MM.1S (cell line): ENCODE measurements around the gene UBAC2.

Experiments
- DNase-seq: peaks from one replicate; pipeline ENCODE4 v3.0.0-alpha.2; 2015
- H2AFZ ChIP-seq: fragments of 300-600 bp; sonication (generic); 2 replicates; pipeline ENCODE4 v1.6.0; 2016; ENCODE audit warnings: antibody characterized with exemption, low read length
- H3F3A ChIP-seq: fragments of 300-600 bp; sonication (generic); 2 replicates; pipeline ENCODE4 v1.6.1; 2016; ENCODE audit warnings: mild to moderate bottlenecking, antibody characterized with exemption, low read length, moderate library complexity, mixed read lengths; ENCODE audit not compliant: insufficient read depth
- H3K27ac ChIP-seq: fragments of 300-600 bp; sonication (generic); 2 replicates; pipeline ENCODE4 v1.5.1; 2016; ENCODE audit warnings: mild to moderate bottlenecking, low read length
- H3K27me3 ChIP-seq: fragments of 300-600 bp; sonication (generic); replicated peaks from 2 replicates; pipeline ENCODE4 v1.6.0; 2016; ENCODE audit warnings: low read length; ENCODE audit not compliant: insufficient read depth
- H3K36me3 ChIP-seq: fragments of 300-600 bp; sonication (generic); replicated peaks from 2 replicates; pipeline ENCODE4 v1.6.1; 2016; ENCODE audit warnings: mild to moderate bottlenecking, low read length, mixed read lengths; ENCODE audit not compliant: insufficient read depth
- H3K4me1 ChIP-seq: fragments of 300-600 bp; sonication (generic); 2 replicates; pipeline ENCODE4 v1.6.1; 2016; ENCODE audit warnings: low read length, mixed read lengths
- H3K4me2 ChIP-seq: fragments of 300-600 bp; sonication (generic); 2 replicates; pipeline ENCODE4 v1.6.0; 2016; ENCODE audit warnings: low read depth, low read length
- H3K4me3 ChIP-seq: fragments of 300-600 bp; sonication (generic); 2 replicates; pipeline ENCODE4 v1.5.1; 2016; ENCODE audit warnings: low read length, mixed read lengths
- H3K79me2 ChIP-seq: fragments of 300-600 bp; sonication (generic); 2 replicates; pipeline ENCODE4 v1.6.1; 2016; ENCODE audit warnings: mixed run types, low read length, mixed read lengths
- H3K9ac ChIP-seq: fragments of 300-600 bp; sonication (generic); 2 replicates; pipeline ENCODE4 v1.6.1; 2016; ENCODE audit warnings: low read length, mixed read lengths
- H3K9me2 ChIP-seq: fragments of 300-600 bp; sonication (generic); replicated peaks from 2 replicates; pipeline ENCODE4 v1.6.1; 2016; ENCODE audit warnings: mild to moderate bottlenecking, low read length, mixed read lengths; ENCODE audit not compliant: insufficient read depth
- H3K9me3 ChIP-seq: fragments of 300-600 bp; sonication (generic); replicated peaks from 2 replicates; pipeline ENCODE4 v1.6.1; 2016; ENCODE audit warnings: mild to moderate bottlenecking, low read length, mixed read lengths; ENCODE audit not compliant: insufficient read depth
- H4K20me1 ChIP-seq: fragments of 300-600 bp; sonication (generic); 2 replicates; pipeline ENCODE4 v1.6.1; 2016; ENCODE audit warnings: mild to moderate bottlenecking, low read length, moderate library complexity, mixed read lengths; ENCODE audit not compliant: insufficient read depth
- CTCF ChIP-seq: fragments of 300-600 bp; sonication (generic); IDR thresholded peaks from 2 replicates; pipeline ENCODE4 v1.5.1; 2016; ENCODE audit warnings: antibody characterized with exemption, low read length, mixed read lengths
- EZH2 ChIP-seq: fragments of 300-600 bp; sonication (generic); optimal IDR thresholded peaks from 2 replicates; pipeline ENCODE3; 2017; ENCODE audit warnings: low read depth, mild to moderate bottlenecking, antibody characterized with exemption, low read length, mixed read lengths
- EZH2phosphoT487 ChIP-seq: fragments of 300-600 bp; sonication (generic); IDR thresholded peaks from 2 replicates; pipeline ENCODE4 v1.6.1; 2018; ENCODE audit warnings: antibody characterized with exemption, low read length

UBAC2 gene

GRCh38 chr13:99418103-99418842 lies 217.6 kb downstream of the UBAC2 start:
- no peak overlapping the region for H3K9ac ChIP-seq
- H3F3A ChIP-seq = peaks cover 14% of the 10 kb centered on the region
- no peak overlapping the region for H3K4me2 ChIP-seq
- no peaks in the 10 kb centered on the region for H3K79me2 ChIP-seq
- H3K27me3 ChIP-seq = peaks cover 77% of the 10 kb centered on the region
- peaks cover 4% of the 10 kb centered on the region; the same call in 1 of the 2 replicates for H4K20me1 ChIP-seq
- peaks cover 12% of the 10 kb centered on the region for H3K4me1 ChIP-seq
- DNase-seq = no peak
- H2AFZ ChIP-seq = no peak overlapping the region
- no peaks in the 10 kb centered on the region for H3K9me2 ChIP-seq
- TF ChIP-seq CTCF = no peak
- TF ChIP-seq EZH2phosphoT487 = no peak
- no peak for TF ChIP-seq EZH2
- no peaks in the 10 kb centered on the region for H3K36me3 ChIP-seq
- no peak overlapping the region for H3K4me3 ChIP-seq
- no peaks in the 10 kb centered on the region for H3K9me3 ChIP-seq
- H3K27ac ChIP-seq = no peak overlapping the region

DNA sequence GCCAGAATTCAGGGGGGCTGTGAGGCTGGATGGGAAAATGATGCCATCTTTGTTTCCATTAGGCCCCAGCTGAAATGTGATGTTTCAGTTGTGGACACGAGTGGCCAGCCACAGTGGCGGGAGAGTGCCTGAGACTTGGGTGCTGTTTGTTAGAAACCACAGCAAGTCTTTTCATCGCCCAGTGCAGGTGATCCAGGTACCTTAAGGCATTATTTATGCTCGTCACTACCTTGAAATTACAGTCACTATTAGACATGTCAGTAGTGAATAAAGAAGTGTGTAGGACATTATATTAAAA lies 218.1 kb downstream of the UBAC2 start:
- Histone ChIP-seq H4K20me1 (peaks cover 4% of the 10 kb centered on the region; the same call in 1 of the 2 replicates), H3K4me3 (no peak overlapping the region), H3K27me3 (peaks cover 79% of the 10 kb centered on the region), H3K4me2 (no peak overlapping the region), H3K9me3 (no peaks in the 10 kb centered on the region), H3K27ac (no peak overlapping the region), H3K9me2 (no peaks in the 10 kb centered on the region), H3K9ac (no peak overlapping the region), H3K36me3 (no peaks in the 10 kb centered on the region), H2AFZ (no peak overlapping the region), H3K4me1 (peaks cover 12% of the 10 kb centered on the region), H3K79me2 (no peaks in the 10 kb centered on the region), H3F3A (peaks cover 14% of the 10 kb centered on the region)
- no peak for TF ChIP-seq EZH2
- no peak for TF ChIP-seq CTCF
- no peak for TF ChIP-seq EZH2phosphoT487
- DNase-seq = no peak

- DNase-seq = no peak
- Histone ChIP-seq H3F3A (peaks cover 15% of the 10 kb centered on the region), H3K4me2 (peak overlapping the region; percentile 88), H4K20me1 (peaks cover 4% of the 10 kb centered on the region; the same call in 1 of the 2 replicates), H3K79me2 (no peaks in the 10 kb centered on the region), H3K9me2 (no peaks in the 10 kb centered on the region), H3K9me3 (no peaks in the 10 kb centered on the region), H3K4me3 (peak overlapping the region; percentile 30; the same call in 1 of the 2 replicates), H3K36me3 (no peaks in the 10 kb centered on the region), H3K27ac (no peak overlapping the region), H3K9ac (no peak overlapping the region), H2AFZ (no peak overlapping the region), H3K27me3 (peaks cover 84% of the 10 kb centered on the region), H3K4me1 (peaks cover 12% of the 10 kb centered on the region)
- TF ChIP-seq EZH2phosphoT487 (no peak), EZH2 (no peak), CTCF (no peak)
Observed at GRCh38 chr13:99419591-99420243, 219.1 kb downstream of the UBAC2 start.
